G401 (cell line): Measurements from ENCODE around the gene SACM1L. TPM values are rescaled to one million over a fixed set of nuclear protein-coding genes. Genes with fewer than 3 reads are reported as not detected.
"Not testable (repeated sequence)": the region's sequence is repeated elsewhere in the genome, so short reads cannot be mapped to it uniquely, and the experiment has no call there.

Source experiments
- DNase-seq: peaks from one replicate; pipeline ENCODE4 v3.0.0-alpha.2; 2015; ENCODE audit warnings: low spot score
- in situ Hi-C: cut with HindIII; loops from 2 replicates; pipeline ENCODE4 v1.10.0; 2016; ENCODE audit warnings: low sequenced_read_pairs, mixed read lengths
- total RNA-seq: library from RNA; depleted of rRNA; stranded (reverse); fragments of >200 nt; shearing (Covaris generic); gene quantifications from 2 replicates; pipeline ENCODE4 v1.2.3, GENCODE V29; 2014

Gene SACM1L
- total RNA-seq, 1 experiment from 2014 or later: 22.2 TPM

- in situ Hi-C loops: no loop called here
- DNase-seq: no peak
Observed at GRCh38 chr3:45729614-45730013, 40.4 kb downstream of the SACM1L start.

- DNase-seq: peak; percentile 3
- in situ Hi-C loops: no loop called here
Observed at GRCh38 chr3:45730409-45731154, 41.4 kb downstream of the SACM1L start.

- no peak for DNase-seq
- in situ Hi-C loops: no loop called here
Observed at GRCh38 chr3:45736707-45737106, 47.5 kb downstream of the SACM1L start.

- in situ Hi-C loops: no loop called here
Observed at GRCh38 chr3:45737234-45737633, 48.0 kb downstream of the SACM1L start.

GRCh38 chr3:45739991-45740390 is 50.8 kb downstream of the SACM1L start:
- in situ Hi-C loops: no loop called here
- DNase-seq: no peak

More at GRCh38 chr3:45737234-45737633, 48.0 kb downstream of the SACM1L start:
- no peak for DNase-seq

GRCh38 chr3:45741247-45741646 is 52.1 kb downstream of the SACM1L start:
- in situ Hi-C loops: no loop called here

GRCh38 chr3:45741742-45742460 is 52.7 kb downstream of the SACM1L start:
- no peak for DNase-seq
- in situ Hi-C loops: no loop called here

More at GRCh38 chr3:45741247-45741646, 52.1 kb downstream of the SACM1L start:
- DNase-seq: no peak

- no peak for DNase-seq
Observed at GRCh38 chr3:45742461-45743089, 53.4 kb downstream of the SACM1L start.

GRCh38 chr3:45746165-45746776 is 57.1 kb downstream of the SACM1L start:
- no peak for DNase-seq
- in situ Hi-C loops: no loop called here

More at GRCh38 chr3:45742461-45743089, 53.4 kb downstream of the SACM1L start:
- in situ Hi-C loops: no loop called here

- in situ Hi-C loops: no loop called here
- DNase-seq: no peak
Observed at GRCh38 chr3:45746777-45747622, 57.8 kb downstream of the SACM1L start.

GRCh38 chr3:45748068-45748467 is 58.9 kb downstream of the SACM1L start:
- in situ Hi-C loops: no loop called here
- no peak for DNase-seq

GRCh38 chr3:45749036-45749600 is 59.9 kb downstream of the SACM1L start:
- DNase-seq, in situ Hi-C loops: not testable (repeated sequence)

GRCh38 chr3:45749880-45750279 is 60.7 kb downstream of the SACM1L start:
- in situ Hi-C loops: no loop called here
- no peak for DNase-seq

GRCh38 chr3:45751537-45752242 is 62.5 kb downstream of the SACM1L start:
- peak; percentile 72 for DNase-seq
- in situ Hi-C loops: no loop called here

- in situ Hi-C loops: no loop called here
Observed at GRCh38 chr3:45753095-45753494, 63.9 kb downstream of the SACM1L start.

GRCh38 chr3:45754461-45754860 is 65.3 kb downstream of the SACM1L start:
- in situ Hi-C loops: no loop called here
- no peak for DNase-seq

More at GRCh38 chr3:45753095-45753494, 63.9 kb downstream of the SACM1L start:
- no peak for DNase-seq

GRCh38 chr3:45756055-45756454 is 66.9 kb downstream of the SACM1L start:
- no peak for DNase-seq
- in situ Hi-C loops: no loop called here

- DNase-seq, in situ Hi-C loops: not testable (repeated sequence)
Observed at GRCh38 chr3:45757141-45757540, 67.9 kb downstream of the SACM1L start.
